Measurements from ENCODE around the gene TAAR1. TPM values are rescaled to one million over a fixed set of nuclear protein-coding genes. Genes with fewer than 3 reads are reported as not detected.

TAAR1 gene
- total and polyA plus RNA-seq, 2 donors (not counting 1 experiment from before 2014, with no cell fraction given) = not detected

DNA sequence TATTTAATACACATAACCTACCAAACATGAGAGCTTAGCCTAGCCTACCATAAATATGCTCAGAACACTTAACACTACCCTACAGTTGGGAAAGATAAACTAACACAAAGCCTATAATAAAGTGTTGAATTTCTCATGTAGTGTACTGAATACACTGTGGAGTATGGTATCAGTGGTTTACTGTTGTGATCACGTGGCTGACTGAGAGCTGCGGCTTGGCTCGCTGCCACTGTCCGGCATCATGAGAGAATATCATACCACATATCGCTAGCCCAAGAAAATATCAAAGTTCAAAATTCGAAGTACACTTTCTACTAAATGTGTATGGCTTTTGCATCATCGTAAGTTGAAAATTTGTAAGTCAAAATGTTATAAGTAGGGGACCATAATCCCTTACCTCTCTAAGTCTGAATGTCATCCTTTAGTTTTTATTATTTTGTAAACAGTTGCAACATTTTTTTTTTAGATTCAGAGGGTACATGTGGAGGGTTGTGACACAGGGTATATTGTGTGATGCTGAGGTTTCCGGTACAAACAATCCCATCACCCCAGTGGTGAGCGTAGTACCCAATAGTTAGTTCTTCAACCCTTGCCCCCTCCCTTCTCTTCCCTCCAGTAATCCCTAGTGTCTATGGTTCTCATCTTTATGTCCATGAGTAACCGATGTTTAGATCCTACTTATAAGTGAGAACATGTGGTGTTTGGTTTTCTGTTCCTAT, 14.6 kb upstream of the TAAR1 start:
- no CpG with 5 or more reads among the region's 10 CpGs for WGBS (ENCODE audit: insufficient coverage)
- no peak overlapping the region for H3K4me3 Mint-ChIP-seq

More for the DNA sequence above, 14.6 kb upstream of the TAAR1 start:
- Histone ChIP-seq H2AFZ (ENCODE audit: insufficient read depth, low read depth, low read length, poor library complexity, severe bottlenecking) (no peak overlapping the region), H3K27ac (ENCODE audit: low read length in 2 of 2) (no peak overlapping the region), H3K4me2 (replicated peaks; ENCODE audit: low read depth, low read length, poor library complexity, severe bottlenecking) (no peak overlapping the region), H3K4me1 (ENCODE audit: control insufficient read depth in 2 of 2, insufficient read depth in 2 of 2, low read length in 2 of 2) (peaks cover 4 to 5% of the 10 kb centered on the region in 2 donors), H3K9ac (ENCODE audit: low read length) (no peak overlapping the region), H3K79me2 (ENCODE audit: control insufficient read depth, insufficient read depth, low read length) (no peaks in the 10 kb centered on the region), H4K20me1 (ENCODE audit: control insufficient read depth, insufficient read depth, low read length, poor library complexity, severe bottlenecking) (no peaks in the 10 kb centered on the region), H3K4me3 (ENCODE audit: control extremely low read depth in 1 of 5, extremely low read depth in 1 of 5, insufficient read depth in 1 of 5, low read depth in 2 of 5, low read length in 4 of 5) (no peak overlapping the region), H3K36me3 (replicated peaks in 1 of 2; ENCODE audit: control extremely low read depth in 1 of 2, control insufficient read depth in 1 of 2, extremely low read depth in 1 of 2, insufficient read depth in 2 of 2, low read length in 1 of 2) (no peaks in the 10 kb centered on the region), H3K27me3 (replicated peaks in 1 of 4; ENCODE audit: control extremely low read depth in 1 of 4, control insufficient read depth in 3 of 4, insufficient read depth in 4 of 4, low read length in 3 of 4) (peaks cover 0 to 2% (median 0%) of the 10 kb centered on the region in 4 experiments), H3K9me3 (ENCODE audit: control extremely low read depth in 1 of 3, control insufficient read depth in 2 of 3, insufficient read depth in 1 of 3, low read length in 2 of 3) (no peaks in the 10 kb centered on the region)
- H3K4me1 Mint-ChIP-seq = peaks cover 6% of the 10 kb centered on the region
- ATAC-seq (ENCODE audit: low read depth) (no peak), DNase-seq (no peak)
- no peak for TF ChIP-seq CTCF (IDR thresholded peaks at IDR 0.05)
- no peak for TF ChIP-seq EZH2 (IDR thresholded peaks at IDR 0.05; ENCODE audit: borderline replicate concordance, insufficient read depth, low read depth, low read length, poor library complexity, severe bottlenecking)
- H3K9me3 Mint-ChIP-seq (ENCODE audit: insufficient read depth) = no peaks in the 10 kb centered on the region
- H3K27ac Mint-ChIP-seq = no peak overlapping the region
- intact Hi-C loops (cut with micrococcal nuclease) = no loop called here
- ChIA-PET CTCF (interaction anchor here (8.8 kb wide), 1 partner anchor 94 kb away, joined by 144 read pairs; no protein-coding TSS in a partner anchor), POLR2A (no interaction called here)
- peaks cover 3% of the 10 kb centered on the region for H3K27me3 Mint-ChIP-seq

All from B cell (primary cell).